ENCODE data around the gene DLL3. TPM values are rescaled to one million over a fixed set of nuclear protein-coding genes. Genes with fewer than 3 reads are reported as not detected.

Gene DLL3
- total RNA-seq, 2 donors from 2014 or later, result not detected

- intact Hi-C loops (cut with DNase I), result no loop called here
- no peaks in the 10 kb centered on the region for H3K27me3 ChIP-seq
- TF ChIP-seq CTCF (IDR thresholded peaks at IDR 0.05), result no peak
- no peaks in the 10 kb centered on the region for H3K4me1 ChIP-seq
- H3K27ac ChIP-seq, result peak within 1 kb of the TSS; percentile 60
- H3K36me3 ChIP-seq, result no peaks in the 10 kb centered on the region
- H3K9me3 ChIP-seq, result no peaks in the 10 kb centered on the region
- H3K9ac ChIP-seq (ENCODE audit: low read depth in 2 of 2, low read length in 2 of 2), result peak within 1 kb of the TSS; percentile 86 to 91
- peak within 1 kb of the TSS; percentile 87 for H3K4me3 ChIP-seq
- peak; percentile 98 for DNase-seq
These were observed 18.2 kb upstream of the DLL3 start, which contains the start of gene TIMM50 for GRCh38 chr19:39480337-39481228. Gene TIMM50 (plus strand): TSS chr19:39480838. CDS start chr19:39480854, 16 bp downstream.

GRCh38 chr19:39481229-39481545, 17.6 kb upstream of the DLL3 start:
- H3K27me3 ChIP-seq, result no peaks in the 10 kb centered on the region
- no peaks in the 10 kb centered on the region for H3K9me3 ChIP-seq
- no peak for TF ChIP-seq CTCF (IDR thresholded peaks at IDR 0.05)
- no peaks in the 10 kb centered on the region for H3K4me1 ChIP-seq
- H3K27ac ChIP-seq, result no peak overlapping the region
- DNase-seq, result no peak
- H3K36me3 ChIP-seq, result no peaks in the 10 kb centered on the region
- peak overlapping the region; percentile 87 for H3K4me3 ChIP-seq
- H3K9ac ChIP-seq (ENCODE audit: low read depth in 2 of 2, low read length in 2 of 2), result peak overlapping the region; percentile 86 to 91
- intact Hi-C loops (cut with DNase I), result no loop called here

GRCh38 chr19:39481676-39482075, 17.1 kb upstream of the DLL3 start:
- TF ChIP-seq CTCF (IDR thresholded peaks at IDR 0.05), result no peak
- Histone ChIP-seq H3K4me1 (no peaks in the 10 kb centered on the region), H3K27ac (no peak overlapping the region), H3K27me3 (no peaks in the 10 kb centered on the region), H3K9me3 (no peaks in the 10 kb centered on the region), H3K9ac (ENCODE audit: low read depth in 2 of 2, low read length in 2 of 2) (peak overlapping the region; percentile 86 to 91), H3K4me3 (peak overlapping the region; percentile 87), H3K36me3 (no peaks in the 10 kb centered on the region)
- intact Hi-C loops (cut with DNase I), result no loop called here
- DNase-seq, result no peak

GRCh38 chr19:39483141-39483540, 15.6 kb upstream of the DLL3 start:
- Histone ChIP-seq H3K9ac (ENCODE audit: low read depth in 2 of 2, low read length in 2 of 2) (no peak overlapping the region), H3K4me3 (no peak overlapping the region), H3K4me1 (no peaks in the 10 kb centered on the region), H3K9me3 (no peaks in the 10 kb centered on the region), H3K27me3 (no peaks in the 10 kb centered on the region), H3K36me3 (no peaks in the 10 kb centered on the region), H3K27ac (no peak overlapping the region)
- intact Hi-C loops (cut with DNase I), result no loop called here
- DNase-seq, result no peak
- TF ChIP-seq CTCF (IDR thresholded peaks at IDR 0.05), result no peak

GRCh38 chr19:39489756-39490155, 9.0 kb upstream of the DLL3 start:
- intact Hi-C loops (cut with DNase I), result no loop called here
- Histone ChIP-seq H3K9me3 (no peaks in the 10 kb centered on the region), H3K4me1 (no peaks in the 10 kb centered on the region), H3K9ac (ENCODE audit: low read depth in 2 of 2, low read length in 2 of 2) (no peak overlapping the region), H3K4me3 (no peak overlapping the region), H3K27me3 (no peaks in the 10 kb centered on the region), H3K27ac (no peak overlapping the region), H3K36me3 (peaks cover 4% of the 10 kb centered on the region)
- no peak for DNase-seq
- no peak for TF ChIP-seq CTCF (IDR thresholded peaks at IDR 0.05)

All from colonic mucosa (tissue), 4 donors.